K562 (cell line): ENCODE data around the gene NISCH. TPM values are rescaled to one million over a fixed set of nuclear protein-coding genes. Genes with fewer than 3 reads are reported as not detected.

Experiments
- AFF1 ChIP-seq, 2 experiments: fragments of 450-650 bp; IDR thresholded peaks; 2 replicates each; pipeline ENCODE4 v1.6.1; 2018; ENCODE audit warnings: mild to moderate bottlenecking in 2 of 2, low read depth in 1 of 2; ENCODE audit not compliant: partially characterized antibody in 2 of 2
- ARID2 ChIP-seq: fragments of 450-650 bp; IDR thresholded peaks from 2 replicates; pipeline ENCODE4 v1.6.1; 2017; ENCODE audit warnings: antibody characterized with exemption, mild to moderate bottlenecking
- CBFA2T3 ChIP-seq: fragments of 450-650 bp; IDR thresholded peaks from 2 replicates; pipeline ENCODE4 v1.6.1; 2017
- EGR1 ChIP-seq: fragments of 450-650 bp; conservative IDR thresholded peaks from 2 replicates; pipeline ENCODE4 v1.6.1; 2017; ENCODE audit warnings: mild to moderate bottlenecking
- ETV6 ChIP-seq, 3 experiments: fragments of 150-350 bp in 1 of 3; sonication (generic) in 1 of 3; formaldehyde crosslinking in 1 of 3; IDR thresholded peaks; 2 replicates each; pipeline versions ENCODE4 v1.6.1 to v1.8.0; 2014 to 2022; ENCODE audit warnings: borderline replicate concordance in 2 of 3, low read depth in 2 of 3, antibody characterized with exemption in 1 of 3, low read length in 1 of 3, mild to moderate bottlenecking in 1 of 3, missing genetic modification reagents in 1 of 3
- HOMEZ ChIP-seq: fragments of 250-450 bp; sonication (Bioruptor Pico); IDR thresholded peaks from 2 replicates; pipeline ENCODE4 v1.4.0; 2020; ENCODE audit warnings: mild to moderate bottlenecking, moderate library complexity
- HOXB6 ChIP-seq: fragments of 250-450 bp; sonication (Bioruptor Pico); IDR thresholded peaks from 2 replicates; pipeline ENCODE4 v1.5.1; 2022; ENCODE audit warnings: mild to moderate bottlenecking, borderline replicate concordance
- KLF10 ChIP-seq: fragments of 250-450 bp; sonication (Bioruptor Pico); IDR thresholded peaks from 2 replicates; pipeline ENCODE4 v1.6.1; 2021; ENCODE audit warnings: matching md5 sums
- MAFG ChIP-seq: fragments of 450-650 bp; conservative IDR thresholded peaks from 2 replicates; pipeline ENCODE4 v1.6.1; 2016; ENCODE audit warnings: missing genetic modification characterization, missing compliant biosample characterization
- MCM3 ChIP-seq: fragments of 450-650 bp; IDR thresholded peaks from 2 replicates; pipeline ENCODE4 v1.6.1; 2016
- NONO ChIP-seq, 2 experiments: fragments of 200-400 bp in 1 of 2; fragments of 450-650 bp in 1 of 2; formaldehyde crosslinking in 1 of 2; IDR thresholded peaks; 2 replicates each; pipeline ENCODE4 v1.6.1; 2017; ENCODE audit warnings: low read depth in 2 of 2, mild to moderate bottlenecking in 2 of 2, moderate library complexity in 2 of 2, low read length in 1 of 2
- PKNOX1 ChIP-seq: fragments of 450-650 bp; IDR thresholded peaks from 2 replicates; pipeline ENCODE4 v1.6.1; 2016
- SNRNP70 ChIP-seq: fragments of 200-400 bp; formaldehyde crosslinking; optimal IDR thresholded peaks from 2 replicates; pipeline ENCODE3; 2017; ENCODE audit warnings: low read depth, low read length
- TRIM24 ChIP-seq, 2 experiments: fragments of 450-650 bp; IDR thresholded peaks; 2 replicates each; pipeline ENCODE4 v1.6.1; 2016
- ZNF174 ChIP-seq: fragments of 250-450 bp; sonication (Bioruptor Pico); IDR thresholded peaks from 2 replicates; pipeline ENCODE4 v1.4.0; 2020; ENCODE audit warnings: mild to moderate bottlenecking
- ZNF311 ChIP-seq: fragments of 250-450 bp; sonication (Bioruptor Pico); IDR thresholded peaks from 2 replicates; pipeline ENCODE4 v1.4.0; 2020; ENCODE audit warnings: mild to moderate bottlenecking, moderate library complexity
- polyA plus RNA-seq, 8 experiments: library from polyadenylated mRNA; depleted of rRNA in 4 of 8; stranded (reverse) in 5 of 8; unstranded in 3 of 8; fragments of >200 nt; fragmentation: Nextera tagmentation in 2 of 8; fragmentation: Illumina TruSeq in 1 of 8; extraction: Ambion mirVana in 2 of 8; extraction: Trizol in 1 of 8; gene quantifications; 2 replicates each; pipeline versions ENCODE4 v1.2.1 to v1.2.3, GENCODE V29; 2011 to 2014; ENCODE audit warnings: inconsistent platforms in 1 of 8, missing spikeins in 1 of 8
- total RNA-seq, 7 experiments: library from RNA; depleted of rRNA in 6 of 7; stranded (reverse); fragments of >200 nt in 6 of 7; fragmentation: Illumina TruSeq in 2 of 7; extraction: Trizol in 2 of 7; gene quantifications; 2 replicates each; pipeline versions ENCODE4 v1.2.1 to v1.2.3, GENCODE V29; 2011 to 2021; ENCODE audit warnings: low replicate concordance in 1 of 7
- TF ChIP-seq, protein P1 (sequence below): fragments of 250-450 bp; sonication (Bioruptor Pico); IDR thresholded peaks from 2 replicates; pipeline ENCODE4 v1.8.0; 2021; ENCODE audit warnings: moderate library complexity, mild to moderate bottlenecking, inconsistent platforms
- TF ChIP-seq, protein P2 (sequence below): sonication (generic); formaldehyde crosslinking; IDR thresholded peaks from 2 replicates; pipeline ENCODE4 v1.4.0; 2020; ENCODE audit warnings: mild to moderate bottlenecking, missing genetic modification reagents

The NISCH gene
- total and polyA plus RNA-seq, 9 of the 15 experiments (the other 6 are each of a cell fraction or from before 2014, with no cell fraction given): 0.44 to 43.5 (median 23.4) TPM

GRCh38 chr3:52533623-52534280 is 78.3 kb downstream of the NISCH start, which contains the start of gene NT5DC2 (continued):
- TF ChIP-seq, protein P1, sequence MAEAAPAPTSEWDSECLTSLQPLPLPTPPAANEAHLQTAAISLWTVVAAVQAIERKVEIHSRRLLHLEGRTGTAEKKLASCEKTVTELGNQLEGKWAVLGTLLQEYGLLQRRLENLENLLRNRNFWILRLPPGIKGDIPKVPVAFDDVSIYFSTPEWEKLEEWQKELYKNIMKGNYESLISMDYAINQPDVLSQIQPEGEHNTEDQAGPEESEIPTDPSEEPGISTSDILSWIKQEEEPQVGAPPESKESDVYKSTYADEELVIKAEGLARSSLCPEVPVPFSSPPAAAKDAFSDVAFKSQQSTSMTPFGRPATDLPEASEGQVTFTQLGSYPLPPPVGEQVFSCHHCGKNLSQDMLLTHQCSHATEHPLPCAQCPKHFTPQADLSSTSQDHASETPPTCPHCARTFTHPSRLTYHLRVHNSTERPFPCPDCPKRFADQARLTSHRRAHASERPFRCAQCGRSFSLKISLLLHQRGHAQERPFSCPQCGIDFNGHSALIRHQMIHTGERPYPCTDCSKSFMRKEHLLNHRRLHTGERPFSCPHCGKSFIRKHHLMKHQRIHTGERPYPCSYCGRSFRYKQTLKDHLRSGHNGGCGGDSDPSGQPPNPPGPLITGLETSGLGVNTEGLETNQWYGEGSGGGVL (CRISPR knock-in tag): no peak
- TF ChIP-seq CBFA2T3: no peak
- no peak for TF ChIP-seq ETV6 (IDR thresholded peaks at IDR 0.05; ENCODE audit: borderline replicate concordance in 1 of 2, low read depth in 2 of 2, low read length in 1 of 2)
- no peak for TF ChIP-seq ETV6 (CRISPR knock-in tag; IDR thresholded peaks at IDR 0.05; ENCODE audit: borderline replicate concordance)
- TF ChIP-seq SNRNP70: no peak
- no peak for TF ChIP-seq ZNF311 (CRISPR knock-in tag)
- TF ChIP-seq NONO (IDR thresholded peaks at IDR 0.05; ENCODE audit: low read depth in 2 of 2, low read length in 1 of 2): 0 out of 4 replicates have a peak, but pooled peaks of 1 of the 2 experiments have one; percentile 20
- no peak for TF ChIP-seq AFF1 (IDR thresholded peaks at IDR 0.05; ENCODE audit: low read depth in 1 of 2, partially characterized antibody in 2 of 2)
- TF ChIP-seq, protein P2, sequence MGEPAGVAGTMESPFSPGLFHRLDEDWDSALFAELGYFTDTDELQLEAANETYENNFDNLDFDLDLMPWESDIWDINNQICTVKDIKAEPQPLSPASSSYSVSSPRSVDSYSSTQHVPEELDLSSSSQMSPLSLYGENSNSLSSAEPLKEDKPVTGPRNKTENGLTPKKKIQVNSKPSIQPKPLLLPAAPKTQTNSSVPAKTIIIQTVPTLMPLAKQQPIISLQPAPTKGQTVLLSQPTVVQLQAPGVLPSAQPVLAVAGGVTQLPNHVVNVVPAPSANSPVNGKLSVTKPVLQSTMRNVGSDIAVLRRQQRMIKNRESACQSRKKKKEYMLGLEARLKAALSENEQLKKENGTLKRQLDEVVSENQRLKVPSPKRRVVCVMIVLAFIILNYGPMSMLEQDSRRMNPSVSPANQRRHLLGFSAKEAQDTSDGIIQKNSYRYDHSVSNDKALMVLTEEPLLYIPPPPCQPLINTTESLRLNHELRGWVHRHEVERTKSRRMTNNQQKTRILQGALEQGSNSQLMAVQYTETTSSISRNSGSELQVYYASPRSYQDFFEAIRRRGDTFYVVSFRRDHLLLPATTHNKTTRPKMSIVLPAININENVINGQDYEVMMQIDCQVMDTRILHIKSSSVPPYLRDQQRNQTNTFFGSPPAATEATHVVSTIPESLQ: no peak
- no peak for TF ChIP-seq ZNF174 (CRISPR knock-in tag)
- TF ChIP-seq HOXB6 (CRISPR knock-in tag): no peak
- TF ChIP-seq EGR1: no peak
- TF ChIP-seq KLF10 (CRISPR knock-in tag): no peak
- TF ChIP-seq ARID2: no peak
- no peak for TF ChIP-seq TRIM24 (IDR thresholded peaks at IDR 0.05)
- no peak for TF ChIP-seq MCM3
- no peak for TF ChIP-seq PKNOX1
- no peak for TF ChIP-seq MAFG (tag)
- no peak for TF ChIP-seq HOMEZ
